HT-29 (cell line): Measurements from ENCODE around the gene CLCNKB. TPM values are rescaled to one million over a fixed set of nuclear protein-coding genes. Genes with fewer than 3 reads are reported as not detected.

Source experiments
- DNase-seq: peaks from one replicate; pipeline ENCODE4 v3.0.0-alpha.2; 2015; ENCODE audit warnings: low spot score
- total RNA-seq: library from RNA; depleted of rRNA; stranded (reverse); fragments of >200 nt; shearing (Covaris generic); gene quantifications from 2 replicates; pipeline ENCODE4 v1.2.3, GENCODE V29; 2014; rRNA removed

The CLCNKB gene
- total RNA-seq, 1 experiment from 2014 or later, result not detected

DNA sequence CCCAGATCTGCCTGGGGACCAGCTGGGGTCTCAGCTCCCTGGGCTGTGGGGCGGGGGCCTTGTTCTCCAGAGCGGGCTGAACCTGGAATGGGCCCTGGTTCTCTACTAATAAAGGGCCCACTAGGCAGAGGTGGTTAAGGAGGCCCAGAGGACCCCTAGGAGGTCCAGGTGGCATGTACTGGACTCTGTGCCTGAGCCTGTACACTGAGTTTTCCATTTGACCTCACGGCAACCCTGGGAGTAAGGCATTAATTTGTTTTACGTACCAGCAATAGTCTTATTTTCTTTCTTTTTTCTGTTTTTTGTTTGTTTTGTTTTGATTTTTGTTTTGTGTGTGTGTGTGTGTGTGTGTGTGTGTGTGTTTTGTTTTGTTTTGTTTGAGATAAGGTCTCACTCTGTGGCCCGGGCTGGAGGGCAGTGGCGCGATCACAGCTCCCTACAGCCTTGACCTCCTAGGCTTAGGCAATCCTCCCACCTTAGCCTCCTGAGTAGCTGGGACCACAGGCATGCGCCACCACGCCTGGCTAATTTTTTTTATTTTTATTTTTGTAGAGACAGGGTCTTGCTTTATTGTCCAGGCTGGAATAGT, 49.4 kb downstream of the CLCNKB start:
- no peak for DNase-seq

DNA sequence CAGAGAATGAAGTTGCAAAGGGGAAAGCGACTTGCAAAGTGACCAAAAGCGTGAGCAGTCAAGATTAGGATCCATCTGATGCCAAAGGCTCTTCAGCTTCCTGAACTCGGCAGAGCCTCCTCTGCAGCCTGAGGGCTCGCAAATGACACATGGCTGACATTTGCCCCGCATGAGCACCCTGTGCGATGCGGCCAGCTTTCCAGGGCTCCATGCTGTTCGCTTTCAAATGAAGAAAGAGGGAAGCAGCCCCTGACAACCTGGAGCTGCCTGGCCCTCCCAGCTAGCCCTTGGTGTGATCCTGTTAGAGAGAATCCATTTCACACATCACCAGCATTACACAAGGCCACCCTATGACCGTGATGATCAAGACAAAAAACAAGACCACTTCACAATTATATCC, 50.0 kb downstream of the CLCNKB start:
- no peak for DNase-seq

DNA sequence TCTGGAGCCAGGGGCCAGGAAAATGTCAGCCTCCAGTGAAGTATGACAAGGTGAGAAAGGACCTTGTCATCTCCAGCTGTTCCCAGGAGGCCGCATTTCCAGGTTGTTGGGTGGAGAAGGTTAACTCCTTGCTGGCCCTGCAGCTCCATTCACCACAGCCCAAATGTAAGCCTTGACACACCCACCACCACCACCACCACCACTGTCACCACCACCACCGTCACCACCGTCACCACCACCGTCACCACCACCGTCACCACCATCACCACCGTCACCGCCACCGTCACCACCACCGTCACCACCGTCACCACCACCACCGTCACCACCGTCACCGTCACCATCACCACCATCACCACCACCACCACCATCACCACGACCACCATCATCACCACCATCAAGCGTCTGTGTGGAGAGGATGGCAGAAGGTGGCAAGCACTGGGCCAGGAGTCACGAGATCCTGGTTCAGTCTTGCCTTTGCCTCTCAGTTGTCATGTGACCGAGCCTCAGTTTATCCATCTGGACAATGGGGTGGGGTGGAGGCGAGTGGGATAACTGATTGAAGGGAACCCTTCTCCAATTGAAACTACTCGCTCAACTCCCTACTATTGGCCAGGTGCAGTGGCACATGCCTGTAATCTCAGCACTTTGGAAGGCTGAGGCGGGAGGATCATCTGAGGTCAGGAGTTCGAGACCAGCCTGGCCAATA, 51.0 kb downstream of the CLCNKB start:
- DNase-seq, result no peak

DNA sequence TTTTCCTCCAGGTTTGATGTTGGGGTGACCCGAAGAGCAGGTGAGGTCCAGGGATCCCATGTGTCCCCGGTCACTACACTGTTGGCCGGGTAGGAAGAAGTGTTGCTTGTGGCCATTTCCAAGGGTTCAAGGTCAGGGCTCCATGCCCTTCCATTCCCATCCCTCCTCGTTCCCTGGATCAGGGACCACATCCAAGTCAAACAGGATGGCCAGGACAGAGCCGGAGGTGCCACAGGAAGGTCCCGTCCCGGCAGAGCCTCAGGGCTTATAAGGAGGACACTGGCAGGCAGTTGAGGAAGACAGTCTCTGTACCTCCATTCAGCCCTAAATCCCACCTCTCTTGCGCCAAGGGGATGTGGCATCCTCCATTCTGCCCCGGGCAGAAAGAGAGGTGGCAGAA, 51.9 kb downstream of the CLCNKB start:
- no peak for DNase-seq

DNA sequence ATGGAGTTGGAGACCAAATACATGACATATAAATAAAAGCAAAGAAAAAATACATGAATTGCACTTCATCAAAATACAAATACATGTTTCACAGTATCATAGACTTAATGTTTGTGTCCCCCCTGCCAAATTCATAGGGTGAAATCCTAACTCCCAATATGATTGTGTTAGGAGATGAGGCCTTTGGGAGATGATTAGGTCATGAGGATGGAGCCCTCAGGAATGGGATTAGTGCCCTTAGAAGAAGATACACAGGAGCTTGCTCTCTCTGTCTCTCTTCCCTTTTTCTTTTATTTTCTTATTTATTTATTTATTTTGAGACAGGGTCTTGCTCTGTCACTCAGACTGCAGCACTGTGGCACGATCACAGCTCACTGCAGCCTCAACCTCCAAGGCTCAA, 55.8 kb downstream of the CLCNKB start:
- DNase-seq, result no peak

DNA sequence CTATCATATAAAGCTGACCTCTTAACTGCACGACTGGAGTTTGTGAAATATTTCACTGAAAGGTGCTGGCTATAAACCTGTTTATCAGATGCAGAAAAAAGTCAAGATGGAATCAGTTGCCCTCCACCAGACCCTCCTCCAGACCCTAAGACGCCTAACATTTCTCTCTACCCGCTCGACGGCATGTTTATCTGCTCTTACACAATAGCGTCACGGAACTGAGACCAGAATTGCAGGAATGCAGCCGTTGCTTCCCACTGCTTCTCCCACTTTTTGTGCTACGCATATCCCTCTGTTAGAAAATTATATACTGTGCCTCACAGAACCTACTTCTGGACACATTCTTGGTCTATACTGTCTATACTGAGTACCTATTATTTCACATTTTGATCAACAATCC, 58.0 kb downstream of the CLCNKB start:
- no peak for DNase-seq

Other genes with a start within 250 kb of the CLCNKB start
- 5.5 and 8.0 TPM in 2 replicates for gene UQCRHL, start 236.1 kb upstream of the CLCNKB start, total RNA-seq
- gene SPEN, start 196.1 kb upstream of the CLCNKB start, total RNA-seq, result 17.1 and 20.1 TPM in 2 replicates
- gene ZBTB17, start 67.7 kb upstream of the CLCNKB start, total RNA-seq, result 44.1 and 45.5 TPM in 2 replicates
- gene SRARP, start 39.5 kb upstream of the CLCNKB start, total RNA-seq, result not detected in 2 replicates
- gene HSPB7, start 25.7 kb upstream of the CLCNKB start, total RNA-seq, result not detected in 2 replicates
- gene CLCNKA, start 21.7 kb upstream of the CLCNKB start, total RNA-seq, result not detected in 2 replicates
- gene FAM131C, start 29.9 kb downstream of the CLCNKB start, total RNA-seq, result 0.34 and 0.43 TPM in 2 replicates
- 302 and 331 TPM in 2 replicates for gene EPHA2, start 112.3 kb downstream of the CLCNKB start, total RNA-seq
- gene ARHGEF19, start 168.9 kb downstream of the CLCNKB start, total RNA-seq, result 15.8 and 15.9 TPM in 2 replicates
- 16.3 and 25.7 TPM in 2 replicates for gene CPLANE2, start 193.4 kb downstream of the CLCNKB start, total RNA-seq